Natural killer cell (primary cell): ENCODE data around the gene RYR3. TPM values are rescaled to one million over a fixed set of nuclear protein-coding genes. Genes with fewer than 3 reads are reported as not detected.

ENCODE experiments used
- ATAC-seq, 3 donors: fragments of 150-1000 bp in 2 of 3; fragments of 200-7000 bp in 1 of 3; cut with Tn5 transposase; 1 replicate in 1 of 3; 2 replicates in 2 of 3; pipeline ENCODE4 v1.10.0; 2021; ENCODE audit warnings: mild to moderate bottlenecking in 2 of 3, moderate library complexity in 2 of 3
- DNase-seq, 2 donors: peaks; one replicate each; pipeline versions ENCODE4 v3.0.0 to v3.0.0-alpha.2; 2013 to 2021; ENCODE audit warnings: mixed read lengths in 1 of 2
- H3K27ac ChIP-seq: one replicate; pipeline ENCODE4 v1.5.1; 2013; ENCODE audit warnings: mild to moderate bottlenecking, low read length
- H3K27me3 ChIP-seq: one replicate; pipeline ENCODE4 v1.6.1; 2013; ENCODE audit warnings: low read length; ENCODE audit not compliant: control insufficient read depth, insufficient read depth
- H3K36me3 ChIP-seq: one replicate; pipeline ENCODE4 v1.6.1; 2013; ENCODE audit warnings: low read length; ENCODE audit not compliant: control insufficient read depth, insufficient read depth
- H3K4me1 ChIP-seq: one replicate; pipeline ENCODE4 v1.6.1; 2013; ENCODE audit warnings: low read length; ENCODE audit not compliant: control insufficient read depth, insufficient read depth
- H3K4me3 ChIP-seq: one replicate; pipeline ENCODE4 v1.5.1; 2013; ENCODE audit warnings: low read length
- H3K9me3 ChIP-seq: one replicate; pipeline ENCODE4 v1.6.1; 2013; ENCODE audit warnings: low read length; ENCODE audit not compliant: control insufficient read depth, insufficient read depth
- H3K27ac Mint-ChIP-seq, 2 donors: one replicate each; pipeline ENCODE4 v1.8.0; 2022; ENCODE audit warnings: mild to moderate bottlenecking in 2 of 2, mixed read lengths in 2 of 2, moderate library complexity in 1 of 2
- H3K27me3 Mint-ChIP-seq, 2 donors: one replicate each; pipeline ENCODE4 v1.8.0; 2022; ENCODE audit warnings: low read depth in 2 of 2, mixed read lengths in 2 of 2
- H3K36me3 Mint-ChIP-seq: one replicate; pipeline ENCODE4 v1.8.0; 2022; ENCODE audit warnings: mixed read lengths
- H3K4me1 Mint-ChIP-seq, 2 donors: one replicate each; pipeline ENCODE4 v1.8.0; 2022; ENCODE audit warnings: mixed read lengths in 2 of 2
- H3K4me3 Mint-ChIP-seq: one replicate; pipeline ENCODE4 v1.8.0; 2022; ENCODE audit warnings: mild to moderate bottlenecking, moderate library complexity, mixed read lengths
- H3K9me3 Mint-ChIP-seq, 2 donors: one replicate each; pipeline ENCODE4 v1.8.0; 2022; ENCODE audit warnings: mixed read lengths in 2 of 2
- WGBS: methylation state at CpG from one replicate; pipeline ENCODE4 v1.1.7; 2013; ENCODE audit warnings: missing lambda C conversion rate; ENCODE audit not compliant: insufficient coverage; 5-methylcytosine and 5-hydroxymethylcytosine counted together
- intact Hi-C: fragments of 100-400 bp; cut with micrococcal nuclease; formaldehyde crosslinking; loops from one replicate; pipeline ENCODE4 v1.14.2; 2022
- total RNA-seq, 4 donors: library from RNA; stranded (reverse); fragments of 120-200 nt in 1 of 4; gene quantifications; one replicate each; pipeline versions ENCODE4 v1.2.3 to v1.2.4, GENCODE V29; 2013 to 2022
- TF ChIP-seq, protein P1 (sequence below): fragments of 200-600 bp; IDR thresholded peaks from one replicate; pipeline ENCODE4 v1.8.0; 2022; ENCODE audit warnings: antibody characterized with exemption

RYR3 gene
- total RNA-seq, 3 donors from 2014 or later (not counting 1 experiment from before 2014, with no cell fraction given): 0.09 to 6.2 TPM; not detected in 1

DNA sequence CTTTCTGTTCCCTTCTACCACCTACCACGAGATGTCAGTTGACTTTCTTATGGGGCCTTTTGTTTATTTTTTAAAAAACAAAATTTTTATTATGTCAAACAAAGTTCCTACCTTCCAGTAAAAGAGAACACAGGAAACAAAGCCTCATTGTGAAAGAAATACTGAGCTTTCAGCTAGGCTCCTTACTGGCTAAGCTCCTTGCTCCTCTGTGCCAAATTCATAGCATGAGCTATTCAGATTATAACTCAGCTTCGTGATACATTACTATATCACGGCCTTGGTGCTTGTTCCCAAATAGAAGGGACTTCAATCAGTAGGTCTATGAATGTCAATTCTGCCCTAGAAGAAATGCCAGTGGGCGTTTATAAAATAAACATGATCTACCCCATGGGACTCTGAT is 511.7 kb downstream of the RYR3 start:
- Mint-ChIP-seq H3K36me3 (no peaks in the 10 kb centered on the region), H3K9me3 (no peaks in the 10 kb centered on the region), H3K4me1 (no peaks in the 10 kb centered on the region), H3K27me3 (peaks cover 0 to 12% of the 10 kb centered on the region in 2 donors), H3K4me3 (no peak overlapping the region), H3K27ac (no peak overlapping the region)
- intact Hi-C loops: no loop called here
- H3K27ac ChIP-seq: no peak overlapping the region
- WGBS: 79% methylated on average over 3 of the region's 4 CpGs
- TF ChIP-seq, protein P1, sequence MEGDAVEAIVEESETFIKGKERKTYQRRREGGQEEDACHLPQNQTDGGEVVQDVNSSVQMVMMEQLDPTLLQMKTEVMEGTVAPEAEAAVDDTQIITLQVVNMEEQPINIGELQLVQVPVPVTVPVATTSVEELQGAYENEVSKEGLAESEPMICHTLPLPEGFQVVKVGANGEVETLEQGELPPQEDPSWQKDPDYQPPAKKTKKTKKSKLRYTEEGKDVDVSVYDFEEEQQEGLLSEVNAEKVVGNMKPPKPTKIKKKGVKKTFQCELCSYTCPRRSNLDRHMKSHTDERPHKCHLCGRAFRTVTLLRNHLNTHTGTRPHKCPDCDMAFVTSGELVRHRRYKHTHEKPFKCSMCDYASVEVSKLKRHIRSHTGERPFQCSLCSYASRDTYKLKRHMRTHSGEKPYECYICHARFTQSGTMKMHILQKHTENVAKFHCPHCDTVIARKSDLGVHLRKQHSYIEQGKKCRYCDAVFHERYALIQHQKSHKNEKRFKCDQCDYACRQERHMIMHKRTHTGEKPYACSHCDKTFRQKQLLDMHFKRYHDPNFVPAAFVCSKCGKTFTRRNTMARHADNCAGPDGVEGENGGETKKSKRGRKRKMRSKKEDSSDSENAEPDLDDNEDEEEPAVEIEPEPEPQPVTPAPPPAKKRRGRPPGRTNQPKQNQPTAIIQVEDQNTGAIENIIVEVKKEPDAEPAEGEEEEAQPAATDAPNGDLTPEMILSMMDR: no peak
- DNase-seq: no peak
- ATAC-seq: no peak
- H3K4me3 ChIP-seq: no peak overlapping the region
- H3K36me3 ChIP-seq: no peaks in the 10 kb centered on the region
- no peaks in the 10 kb centered on the region for H3K4me1 ChIP-seq
- no peaks in the 10 kb centered on the region for H3K27me3 ChIP-seq
- H3K9me3 ChIP-seq: no peaks in the 10 kb centered on the region

DNA sequence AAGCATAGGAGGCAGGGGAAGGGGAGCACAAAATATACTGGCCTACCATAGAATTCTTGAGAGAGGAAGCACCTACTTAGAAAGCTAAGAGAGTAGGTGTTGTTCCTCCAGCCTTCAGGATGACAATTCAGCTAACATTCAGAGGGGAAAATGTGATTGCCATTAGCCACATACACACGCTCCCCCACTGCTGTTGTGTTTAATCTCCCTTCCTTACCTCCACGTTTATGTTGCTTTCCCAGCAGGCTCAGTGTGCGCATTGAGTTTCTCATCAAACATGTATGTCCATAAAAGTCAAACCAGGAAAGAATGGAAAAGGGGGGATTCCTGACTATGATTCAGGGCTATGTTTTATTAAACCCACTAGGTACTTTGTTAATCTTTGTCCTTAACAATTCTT is 512.4 kb downstream of the RYR3 start:
- 83% methylated on average over 2 of the region's 3 CpGs for WGBS
- TF ChIP-seq, protein P1: no peak
- Histone ChIP-seq H3K9me3 (no peaks in the 10 kb centered on the region), H3K4me1 (no peaks in the 10 kb centered on the region), H3K4me3 (no peak overlapping the region), H3K36me3 (no peaks in the 10 kb centered on the region), H3K27me3 (no peaks in the 10 kb centered on the region), H3K27ac (no peak overlapping the region)
- H3K36me3 Mint-ChIP-seq: no peaks in the 10 kb centered on the region
- H3K4me1 Mint-ChIP-seq: no peaks in the 10 kb centered on the region
- no peaks in the 10 kb centered on the region for H3K9me3 Mint-ChIP-seq
- H3K4me3 Mint-ChIP-seq: no peak overlapping the region
- DNase-seq (no peak), ATAC-seq (no peak)
- no peak overlapping the region for H3K27ac Mint-ChIP-seq
- peaks cover 0 to 12% of the 10 kb centered on the region in 2 donors for H3K27me3 Mint-ChIP-seq
- intact Hi-C loops: no loop called here

DNA sequence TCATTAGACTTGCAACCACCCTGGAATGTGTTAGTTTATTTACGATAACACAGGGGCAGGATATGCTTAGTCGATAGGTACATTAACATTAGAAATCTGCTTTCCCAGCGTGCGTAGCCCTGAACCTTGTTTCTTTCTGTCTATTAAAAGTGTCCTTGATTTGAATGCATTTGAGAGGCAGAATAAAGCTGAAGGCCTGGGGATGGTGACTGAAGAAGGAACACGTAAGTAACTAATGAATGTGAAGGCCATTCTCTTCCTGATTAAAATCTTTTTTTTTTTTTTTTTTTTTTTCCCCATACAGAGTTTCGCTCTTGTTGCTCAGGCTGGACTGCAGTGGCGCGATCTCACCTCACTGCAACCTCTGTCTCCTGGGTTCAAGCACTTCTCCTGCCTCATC is 514.7 kb downstream of the RYR3 start:
- no peak overlapping the region for H3K4me3 ChIP-seq
- DNase-seq (no peak), ATAC-seq (no peak)
- Mint-ChIP-seq H3K36me3 (no peaks in the 10 kb centered on the region), H3K4me3 (no peak overlapping the region), H3K9me3 (no peaks in the 10 kb centered on the region), H3K4me1 (no peaks in the 10 kb centered on the region), H3K27ac (no peak overlapping the region), H3K27me3 (peaks cover 0 to 12% of the 10 kb centered on the region in 2 donors)
- no peaks in the 10 kb centered on the region for H3K27me3 ChIP-seq
- H3K27ac ChIP-seq: no peak overlapping the region
- WGBS: 97% methylated on average over 8 of the region's 8 CpGs
- no peaks in the 10 kb centered on the region for H3K4me1 ChIP-seq
- intact Hi-C loops: no loop called here
- H3K9me3 ChIP-seq: no peaks in the 10 kb centered on the region
- no peaks in the 10 kb centered on the region for H3K36me3 ChIP-seq
- TF ChIP-seq, protein P1: no peak

- ATAC-seq: no peak
- Histone ChIP-seq H3K9me3 (no peaks in the 10 kb centered on the region), H3K4me3 (no peak overlapping the region)
Measured at GRCh38 chr15:33826201-33826600, 515.4 kb downstream of the RYR3 start.

More at GRCh38 chr15:33826201-33826600, 515.4 kb downstream of the RYR3 start:
- Mint-ChIP-seq H3K4me3 (no peak overlapping the region), H3K9me3 (no peaks in the 10 kb centered on the region), H3K27me3 (peaks cover 0 to 12% of the 10 kb centered on the region in 2 donors), H3K27ac (no peak overlapping the region), H3K36me3 (no peaks in the 10 kb centered on the region), H3K4me1 (no peaks in the 10 kb centered on the region)
- Histone ChIP-seq H3K27ac (no peak overlapping the region), H3K36me3 (no peaks in the 10 kb centered on the region), H3K27me3 (no peaks in the 10 kb centered on the region), H3K4me1 (no peaks in the 10 kb centered on the region)
- 94% methylated on average over 4 of the region's 4 CpGs for WGBS
- DNase-seq: no peak
- intact Hi-C loops: no loop called here
- TF ChIP-seq, protein P1: no peak
